Measurements from ENCODE around the gene PRKN.

DNA sequence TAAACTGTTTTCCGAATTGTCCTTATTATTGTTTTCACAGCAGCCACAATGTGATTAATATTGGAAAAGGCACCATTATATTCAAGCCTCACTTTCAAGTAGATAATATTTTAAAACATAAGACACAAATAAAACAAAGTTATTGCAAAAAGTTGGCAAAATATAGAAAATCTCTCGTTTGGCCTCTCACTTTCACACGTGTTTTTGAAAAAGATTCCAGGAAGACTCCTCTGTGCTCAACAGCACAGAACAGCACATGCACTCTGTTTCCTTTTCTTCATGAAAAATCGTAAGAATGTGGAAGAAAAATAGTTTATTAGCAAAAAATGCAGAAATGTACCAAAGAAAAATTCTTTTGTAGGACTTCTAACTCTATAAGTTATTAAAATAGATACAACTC is 46.7 kb downstream of the PRKN start:
- TF ChIP-seq, protein P1, sequence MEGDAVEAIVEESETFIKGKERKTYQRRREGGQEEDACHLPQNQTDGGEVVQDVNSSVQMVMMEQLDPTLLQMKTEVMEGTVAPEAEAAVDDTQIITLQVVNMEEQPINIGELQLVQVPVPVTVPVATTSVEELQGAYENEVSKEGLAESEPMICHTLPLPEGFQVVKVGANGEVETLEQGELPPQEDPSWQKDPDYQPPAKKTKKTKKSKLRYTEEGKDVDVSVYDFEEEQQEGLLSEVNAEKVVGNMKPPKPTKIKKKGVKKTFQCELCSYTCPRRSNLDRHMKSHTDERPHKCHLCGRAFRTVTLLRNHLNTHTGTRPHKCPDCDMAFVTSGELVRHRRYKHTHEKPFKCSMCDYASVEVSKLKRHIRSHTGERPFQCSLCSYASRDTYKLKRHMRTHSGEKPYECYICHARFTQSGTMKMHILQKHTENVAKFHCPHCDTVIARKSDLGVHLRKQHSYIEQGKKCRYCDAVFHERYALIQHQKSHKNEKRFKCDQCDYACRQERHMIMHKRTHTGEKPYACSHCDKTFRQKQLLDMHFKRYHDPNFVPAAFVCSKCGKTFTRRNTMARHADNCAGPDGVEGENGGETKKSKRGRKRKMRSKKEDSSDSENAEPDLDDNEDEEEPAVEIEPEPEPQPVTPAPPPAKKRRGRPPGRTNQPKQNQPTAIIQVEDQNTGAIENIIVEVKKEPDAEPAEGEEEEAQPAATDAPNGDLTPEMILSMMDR (IDR thresholded peaks at IDR 0.05; ENCODE audit: borderline replicate concordance, extremely low read depth, low read length, poor library complexity, severe bottlenecking) = no peak
- TF ChIP-seq EZH2 (IDR thresholded peaks at IDR 0.05; ENCODE audit: borderline replicate concordance, low read depth, low read length, severe bottlenecking) = no peak

Data from DND-41 (cell line).